Omental fat pad (tissue), 4 donors: ENCODE measurements around the gene TSPAN17. TPM values are rescaled to one million over a fixed set of nuclear protein-coding genes. Genes with fewer than 3 reads are reported as not detected.

Experiments
- ATAC-seq: fragments of 150-250 bp; one replicate; pipeline ENCODE4 v1.9.1; 2016; ENCODE audit warnings: mild to moderate bottlenecking, moderate library complexity; ENCODE audit not compliant: low FRiP score
- DNase-seq: peaks from one replicate; pipeline ENCODE4 v3.0.0-alpha.2; 2019; ENCODE audit warnings: low spot score
- total RNA-seq, 4 donors: library from RNA; depleted of rRNA; stranded (reverse); fragments of >200 nt; gene quantifications; one replicate each; pipeline ENCODE4 v1.1.0, GENCODE V29; 2016
- TF ChIP-seq, protein P1 (sequence below), 3 donors: fragments of 450-650 bp; IDR thresholded peaks; one replicate each; pipeline ENCODE4 v1.5.1; 2016 to 2017; ENCODE audit warnings: antibody characterized with exemption in 3 of 3, mild to moderate bottlenecking in 3 of 3, moderate library complexity in 2 of 3

TSPAN17 gene
- total RNA-seq, 4 donors from 2014 or later: 8.9 to 16.9 (median 15.1) TPM

- no peak for DNase-seq
- TF ChIP-seq, protein P1, sequence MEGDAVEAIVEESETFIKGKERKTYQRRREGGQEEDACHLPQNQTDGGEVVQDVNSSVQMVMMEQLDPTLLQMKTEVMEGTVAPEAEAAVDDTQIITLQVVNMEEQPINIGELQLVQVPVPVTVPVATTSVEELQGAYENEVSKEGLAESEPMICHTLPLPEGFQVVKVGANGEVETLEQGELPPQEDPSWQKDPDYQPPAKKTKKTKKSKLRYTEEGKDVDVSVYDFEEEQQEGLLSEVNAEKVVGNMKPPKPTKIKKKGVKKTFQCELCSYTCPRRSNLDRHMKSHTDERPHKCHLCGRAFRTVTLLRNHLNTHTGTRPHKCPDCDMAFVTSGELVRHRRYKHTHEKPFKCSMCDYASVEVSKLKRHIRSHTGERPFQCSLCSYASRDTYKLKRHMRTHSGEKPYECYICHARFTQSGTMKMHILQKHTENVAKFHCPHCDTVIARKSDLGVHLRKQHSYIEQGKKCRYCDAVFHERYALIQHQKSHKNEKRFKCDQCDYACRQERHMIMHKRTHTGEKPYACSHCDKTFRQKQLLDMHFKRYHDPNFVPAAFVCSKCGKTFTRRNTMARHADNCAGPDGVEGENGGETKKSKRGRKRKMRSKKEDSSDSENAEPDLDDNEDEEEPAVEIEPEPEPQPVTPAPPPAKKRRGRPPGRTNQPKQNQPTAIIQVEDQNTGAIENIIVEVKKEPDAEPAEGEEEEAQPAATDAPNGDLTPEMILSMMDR (IDR thresholded peaks at IDR 0.05): no peak
- no peak for ATAC-seq
Observed at GRCh38 chr5:176678584-176678983, 31.3 kb downstream of the TSPAN17 start.

DNA sequence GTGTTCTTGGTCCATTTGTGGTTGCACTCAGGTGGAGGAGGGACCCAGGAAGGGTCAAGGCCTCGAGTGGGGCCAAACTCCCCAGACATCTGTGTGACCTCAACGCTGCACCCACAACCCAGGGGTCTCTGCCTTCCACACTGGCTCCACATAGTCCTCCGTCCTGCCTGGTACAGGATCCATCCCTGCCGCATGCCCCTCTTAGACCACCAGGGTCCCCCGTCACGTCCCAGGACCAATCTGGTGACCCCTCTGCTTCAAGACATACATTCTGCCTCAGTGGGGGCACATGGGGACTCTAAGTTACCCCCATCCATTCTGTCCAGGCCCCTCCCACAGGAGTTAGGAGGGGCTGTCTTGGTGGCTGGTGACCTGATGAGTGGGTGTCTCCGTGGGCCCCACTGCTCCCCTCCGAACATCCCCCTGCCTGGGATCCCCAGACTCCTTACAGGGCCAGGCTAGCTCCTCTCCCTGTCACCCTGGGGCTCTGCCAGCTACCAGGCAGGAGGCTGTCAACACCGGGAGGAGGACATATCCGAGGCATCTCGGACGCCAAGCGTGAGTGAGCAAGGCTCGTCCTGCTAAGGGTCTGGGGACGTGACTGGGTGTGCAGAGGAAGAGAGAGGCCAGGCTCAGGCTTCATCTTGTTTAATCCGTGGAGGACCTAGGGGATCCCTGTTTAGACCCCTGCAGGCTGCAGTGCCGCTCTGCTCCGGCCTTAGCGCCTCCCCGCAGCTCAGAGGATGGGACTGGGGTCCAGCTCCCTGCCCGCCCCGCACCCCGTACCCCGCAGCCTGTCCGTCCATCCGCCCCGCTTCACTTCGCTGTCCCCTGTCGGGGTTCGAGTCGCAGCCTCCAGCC is 32.3 kb downstream of the TSPAN17 start:
- no peak for ATAC-seq
- no peak for DNase-seq
- TF ChIP-seq, protein P1 (IDR thresholded peaks at IDR 0.05): no peak

DNA sequence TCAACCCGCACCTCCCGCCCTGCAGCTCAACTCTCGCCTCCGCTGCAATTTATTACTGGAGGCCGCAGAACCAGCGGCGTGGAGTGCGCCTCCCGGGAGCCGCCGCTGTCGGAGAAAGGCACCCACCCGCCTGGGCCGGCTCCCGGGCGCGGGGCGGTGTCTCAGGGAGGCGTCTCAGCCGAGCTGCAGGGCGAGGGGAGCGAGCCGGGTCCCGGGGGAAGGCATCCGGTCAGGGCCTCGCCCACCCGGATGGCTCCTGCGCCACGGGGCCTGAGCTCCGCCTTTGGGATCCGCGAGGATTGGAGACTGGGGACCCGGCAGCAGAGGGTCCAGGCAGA is 32.9 kb downstream of the TSPAN17 start:
- ATAC-seq (no peak), DNase-seq (no peak)
- TF ChIP-seq, protein P1 (IDR thresholded peaks at IDR 0.05): no peak

- ATAC-seq: no peak
- TF ChIP-seq, protein P1 (IDR thresholded peaks at IDR 0.05): no peak
Observed at GRCh38 chr5:176682016-176682531, 34.8 kb downstream of the TSPAN17 start.

GRCh38 chr5:176685010-176685409 is 37.7 kb downstream of the TSPAN17 start:
- TF ChIP-seq, protein P1 (IDR thresholded peaks at IDR 0.05): no peak
- no peak for DNase-seq
- no peak for ATAC-seq

More at GRCh38 chr5:176682016-176682531, 34.8 kb downstream of the TSPAN17 start:
- no peak for DNase-seq

DNA sequence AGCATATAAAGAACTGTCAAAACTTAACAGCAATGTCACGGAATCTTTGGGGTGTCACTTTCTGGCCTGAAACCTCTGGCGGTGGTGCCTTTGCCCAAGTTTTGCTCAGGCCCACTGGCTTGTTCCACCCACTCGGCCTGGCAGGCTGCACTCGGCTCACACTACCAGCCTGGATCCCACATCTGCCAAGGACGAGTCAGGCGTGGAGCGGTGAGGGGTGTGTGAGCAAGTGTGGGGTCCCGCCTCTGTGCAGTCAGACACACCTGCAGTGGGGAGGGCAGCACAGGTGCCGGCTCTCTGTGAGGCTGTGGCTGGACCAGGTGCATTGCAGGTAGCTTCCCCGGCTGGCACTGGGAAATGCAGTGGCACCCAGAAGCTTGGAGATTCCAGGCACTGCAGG is 40.0 kb downstream of the TSPAN17 start:
- DNase-seq (no peak), ATAC-seq (no peak)
- TF ChIP-seq, protein P1 (IDR thresholded peaks at IDR 0.05): no peak

GRCh38 chr5:176687881-176688280 is 40.6 kb downstream of the TSPAN17 start:
- TF ChIP-seq, protein P1 (IDR thresholded peaks at IDR 0.05): no peak
- DNase-seq (no peak), ATAC-seq (no peak)
